ENCODE measurements around the gene FRAT2.
A peak's percentile ranks its signal among the peaks of the same experiment; 100 is the strongest.
"Not testable (repeated sequence)": the region's sequence is repeated elsewhere in the genome, so short reads cannot be mapped to it uniquely, and the experiment has no call there.

The FRAT2 gene

GRCh38 chr10:97321032-97321803 lies 13.3 kb downstream of the FRAT2 start:
- DNase-seq = peak; percentile 26

GRCh38 chr10:97320480-97321031 lies 14.0 kb downstream of the FRAT2 start:
- DNase-seq = no peak

- DNase-seq = no peak
Observed at GRCh38 chr10:97319671-97320479, 14.7 kb downstream of the FRAT2 start.

GRCh38 chr10:97318772-97319651 lies 15.5 kb downstream of the FRAT2 start, which contains the start of gene FRAT1:
TSS of gene FRAT1 (plus strand) at chr10:97319271. CDS start at chr10:97319454, 183 bp downstream.
- peak; percentile 60 for DNase-seq

GRCh38 chr10:97314671-97315070 lies 19.9 kb downstream of the FRAT2 start:
- no peak for DNase-seq

GRCh38 chr10:97312897-97313296 lies 21.6 kb downstream of the FRAT2 start:
- no peak for DNase-seq

GRCh38 chr10:97311111-97311626 lies 23.4 kb downstream of the FRAT2 start:
- DNase-seq = no peak

- no peak for DNase-seq
Observed at GRCh38 chr10:97307866-97308780, 26.4 kb downstream of the FRAT2 start.

GRCh38 chr10:97307441-97307840 lies 27.1 kb downstream of the FRAT2 start:
- DNase-seq = no peak

- no peak for DNase-seq
Observed at GRCh38 chr10:97302088-97302791, 32.3 kb downstream of the FRAT2 start.

GRCh38 chr10:97300980-97301379 lies 33.5 kb downstream of the FRAT2 start:
- DNase-seq = no peak

GRCh38 chr10:97298223-97298571 lies 36.3 kb downstream of the FRAT2 start:
- no peak for DNase-seq

- DNase-seq = no peak
Observed at GRCh38 chr10:97297556-97298222, 36.8 kb downstream of the FRAT2 start.

- no peak for DNase-seq
Observed at GRCh38 chr10:97292862-97293198, 41.7 kb downstream of the FRAT2 start.

GRCh38 chr10:97292097-97292861 lies 42.2 kb downstream of the FRAT2 start, which contains the start of gene ARHGAP19:
TSS of gene ARHGAP19 (minus strand) at chr10:97292637. CDS start at chr10:97292627, 10 bp downstream.
- peak; percentile 88 for DNase-seq

GRCh38 chr10:97291357-97292096 lies 43.0 kb downstream of the FRAT2 start:
- DNase-seq = no peak

GRCh38 chr10:97290576-97291356 lies 43.8 kb downstream of the FRAT2 start:
- not testable (repeated sequence) for DNase-seq

GRCh38 chr10:97290076-97290475 lies 44.5 kb downstream of the FRAT2 start:
- not testable (repeated sequence) for DNase-seq

Data from NCI-H1105 (cell line).